HEK293 (cell line): ENCODE data around the gene TTC34.

Experiments
- CTCF ChIA-PET: fragments of 350-600 bp; formaldehyde crosslinking; extraction: SDS; loops from one replicate; lab custom pipeline; 2021; ENCODE audit warnings: antibody characterized with exemption; lab: Yijun Ruan, JAX
- POLR2A ChIA-PET: fragments of 300-600 bp; formaldehyde crosslinking; extraction: SDS; loops from one replicate; lab custom pipeline; 2020; ENCODE audit warnings: antibody characterized with exemption, inconsistent platforms; lab: Yijun Ruan, JAX
- H3K27ac ChIP-seq: fragments of 200-500 bp; sonication (Bioruptor generic); 2 replicates; pipeline ENCODE4 v1.5.1; 2014; ENCODE audit warnings: low read depth, low read length, control low read depth, inconsistent platforms; ENCODE audit errors: extremely low read depth
- H3K36me3 ChIP-seq, 2 experiments: fragments of 200-500 bp in 1 of 2; sonication (Bioruptor generic) in 1 of 2; 1 replicate in 1 of 2; 2 replicates in 1 of 2; pipeline ENCODE4 v1.5.1; 2014 to 2017; ENCODE audit warnings: inconsistent platforms in 2 of 2, low read length in 2 of 2; ENCODE audit not compliant: control insufficient read depth in 2 of 2, insufficient read depth in 1 of 2
- H3K4me1 ChIP-seq: fragments of 200-500 bp; sonication (Bioruptor generic); 2 replicates; pipeline ENCODE4 v1.5.1; 2014; ENCODE audit warnings: mild to moderate bottlenecking, low read length, inconsistent platforms; ENCODE audit not compliant: control insufficient read depth, insufficient read depth
- H3K4me3 ChIP-seq: 2 replicates; pipeline ENCODE4 v1.5.1; 2011; ENCODE audit warnings: low read depth, mild to moderate bottlenecking, control low read depth, low read length, moderate library complexity
- H3K9me3 ChIP-seq: fragments of 200-500 bp; sonication (Bioruptor generic); 2 replicates; pipeline ENCODE4 v1.5.1; 2014; ENCODE audit warnings: low read depth, low read length, inconsistent platforms; ENCODE audit not compliant: control insufficient read depth, insufficient read depth
- ZBTB1 ChIP-seq: fragments of 450-650 bp; formaldehyde crosslinking; IDR thresholded peaks from 2 replicates; pipeline ENCODE4 v1.5.1; 2016; ENCODE audit warnings: missing biosample characterization, missing genetic modification characterization
- ZBTB8A ChIP-seq: fragments of 450-650 bp; formaldehyde crosslinking; IDR thresholded peaks from 2 replicates; pipeline ENCODE4 v1.5.1; 2016; ENCODE audit warnings: missing biosample characterization, missing genetic modification characterization
- ZFP3 ChIP-seq: fragments of 450-650 bp; formaldehyde crosslinking; IDR thresholded peaks from 2 replicates; pipeline ENCODE4 v1.5.1; 2016; ENCODE audit warnings: low read depth, missing biosample characterization, missing genetic modification characterization
- ZIC2 ChIP-seq: fragments of 450-650 bp; formaldehyde crosslinking; IDR thresholded peaks from 2 replicates; pipeline ENCODE4 v1.5.1; 2016; ENCODE audit warnings: missing biosample characterization, missing genetic modification characterization
- ZNF114 ChIP-seq: fragments of 450-650 bp; formaldehyde crosslinking; IDR thresholded peaks from 2 replicates; pipeline ENCODE4 v1.5.0; 2017; ENCODE audit warnings: missing biosample characterization, missing genetic modification characterization
- ZNF155 ChIP-seq: fragments of 450-650 bp; formaldehyde crosslinking; IDR thresholded peaks from 2 replicates; pipeline ENCODE4 v1.5.1; 2016; ENCODE audit warnings: missing biosample characterization, missing genetic modification characterization
- ZNF335 ChIP-seq: fragments of 450-650 bp; formaldehyde crosslinking; conservative IDR thresholded peaks from 2 replicates; pipeline ENCODE4 v1.5.1; 2016; ENCODE audit warnings: missing biosample characterization, missing genetic modification characterization
- ZNF416 ChIP-seq: fragments of 450-650 bp; formaldehyde crosslinking; IDR thresholded peaks from 2 replicates; pipeline ENCODE4 v1.5.1; 2016; ENCODE audit warnings: missing biosample characterization, missing genetic modification characterization
- ZNF623 ChIP-seq: fragments of 450-650 bp; formaldehyde crosslinking; IDR thresholded peaks from 2 replicates; pipeline ENCODE4 v1.5.1; 2016; ENCODE audit warnings: missing biosample characterization, missing genetic modification characterization
- ZNF707 ChIP-seq: fragments of 450-650 bp; formaldehyde crosslinking; IDR thresholded peaks from 2 replicates; pipeline ENCODE4 v1.5.1; 2016; ENCODE audit warnings: missing biosample characterization, missing genetic modification characterization
- ZNF792 ChIP-seq: fragments of 450-650 bp; formaldehyde crosslinking; IDR thresholded peaks from 2 replicates; pipeline ENCODE4 v1.5.1; 2016; ENCODE audit warnings: missing biosample characterization, missing genetic modification characterization
- TF ChIP-seq, protein P1 (sequence below): fragments of 450-650 bp; formaldehyde crosslinking; IDR thresholded peaks from 2 replicates; pipeline ENCODE4 v1.5.1; 2016; ENCODE audit warnings: missing biosample characterization, missing genetic modification characterization
- TF ChIP-seq, protein P2 (sequence below): fragments of 450-650 bp; IDR thresholded peaks from 2 replicates; pipeline ENCODE4 v1.5.1; 2018; ENCODE audit warnings: missing biosample characterization, missing genetic modification characterization
- TF ChIP-seq, protein P3 (sequence below): fragments of 450-650 bp; formaldehyde crosslinking; IDR thresholded peaks from 2 replicates; pipeline ENCODE4 v1.5.1; 2016; ENCODE audit warnings: missing biosample characterization, missing genetic modification characterization
- TF ChIP-seq, protein P4 (sequence below): fragments of 450-650 bp; formaldehyde crosslinking; IDR thresholded peaks from 2 replicates; pipeline ENCODE4 v1.5.1; 2016; ENCODE audit warnings: missing biosample characterization, missing genetic modification characterization
- TF ChIP-seq, protein P5 (sequence below): fragments of 450-650 bp; formaldehyde crosslinking; IDR thresholded peaks from 2 replicates; pipeline ENCODE4 v1.5.1; 2016; ENCODE audit warnings: missing biosample characterization, missing genetic modification characterization, borderline replicate concordance

Gene TTC34

DNA sequence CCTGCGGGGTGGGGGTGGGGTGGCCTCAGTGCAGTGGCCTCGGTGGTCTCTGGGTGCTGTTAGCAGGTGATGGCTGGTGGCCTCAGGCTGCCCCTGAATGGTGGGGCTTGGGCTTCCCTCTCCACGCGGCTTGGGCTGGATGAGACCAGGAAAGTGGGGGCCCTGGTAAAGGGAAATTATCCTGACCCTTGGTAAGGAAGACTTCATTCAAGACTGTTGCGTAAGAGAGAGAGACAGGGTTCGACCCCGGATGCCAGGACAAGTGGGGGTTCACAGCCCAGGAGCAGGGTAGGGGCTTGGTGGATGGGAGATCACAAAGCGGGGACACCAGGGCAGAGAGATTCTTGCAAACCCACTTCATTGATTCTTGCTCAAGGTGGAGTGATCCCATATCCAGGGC, 5.5 kb upstream of the TTC34 start:
- H3K36me3 ChIP-seq: no peaks in the 10 kb centered on the region
- no peak overlapping the region for H3K4me3 ChIP-seq
- no peaks in the 10 kb centered on the region for H3K9me3 ChIP-seq
- CTCF ChIA-PET: interaction anchor here (0.7 kb wide), 1 partner anchor 229 kb away, joined by 3 read pairs; no protein-coding TSS in a partner anchor
- no peaks in the 10 kb centered on the region for H3K4me1 ChIP-seq
- no peak overlapping the region for H3K27ac ChIP-seq
- POLR2A ChIA-PET: no interaction called here
- no peak for TF ChIP-seq ZNF707 (tag by site-specific recombination)
- TF ChIP-seq ZNF792 (tag by site-specific recombination): no peak
- TF ChIP-seq, all 188 proteins: peak for 0

DNA sequence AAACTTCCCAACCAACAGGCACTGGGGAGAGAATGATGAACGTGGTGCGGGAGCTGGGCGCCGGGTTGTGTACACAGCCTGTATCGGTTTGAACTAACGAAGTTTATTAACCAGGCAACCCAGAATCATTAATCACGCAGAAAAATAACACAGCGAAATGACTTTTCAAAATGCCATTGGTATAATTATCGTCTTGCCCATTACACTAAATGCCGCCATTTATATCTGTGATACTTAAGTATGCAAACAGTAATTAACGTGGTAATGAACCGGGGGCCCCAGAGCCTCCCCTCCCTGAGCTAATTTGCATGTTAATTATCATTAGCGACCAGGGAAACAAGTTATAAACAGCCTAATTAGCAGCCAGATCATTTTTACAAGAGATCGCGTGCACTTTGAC, 5.1 kb upstream of the TTC34 start:
- CTCF ChIA-PET: interaction anchor here (0.7 kb wide), 1 partner anchor 229 kb away, joined by 3 read pairs; no protein-coding TSS in a partner anchor
- POLR2A ChIA-PET: no interaction called here
- Histone ChIP-seq H3K4me3 (no peak overlapping the region), H3K36me3 (no peaks in the 10 kb centered on the region), H3K9me3 (no peaks in the 10 kb centered on the region), H3K4me1 (no peaks in the 10 kb centered on the region), H3K27ac (no peak overlapping the region)
- no peak for TF ChIP-seq ZFP3 (tag by site-specific recombination)
- TF ChIP-seq ZNF416 (tag by site-specific recombination): no peak
- TF ChIP-seq, protein P1, sequence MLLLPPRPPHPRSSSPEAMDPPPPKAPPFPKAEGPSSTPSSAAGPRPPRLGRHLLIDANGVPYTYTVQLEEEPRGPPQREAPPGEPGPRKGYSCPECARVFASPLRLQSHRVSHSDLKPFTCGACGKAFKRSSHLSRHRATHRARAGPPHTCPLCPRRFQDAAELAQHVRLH (tag by site-specific recombination): no peak
- TF ChIP-seq ZNF335: no peak
- no peak for TF ChIP-seq ZBTB1 (tag by site-specific recombination)
- TF ChIP-seq ZNF155 (tag by site-specific recombination): no peak
- TF ChIP-seq, protein P2, sequence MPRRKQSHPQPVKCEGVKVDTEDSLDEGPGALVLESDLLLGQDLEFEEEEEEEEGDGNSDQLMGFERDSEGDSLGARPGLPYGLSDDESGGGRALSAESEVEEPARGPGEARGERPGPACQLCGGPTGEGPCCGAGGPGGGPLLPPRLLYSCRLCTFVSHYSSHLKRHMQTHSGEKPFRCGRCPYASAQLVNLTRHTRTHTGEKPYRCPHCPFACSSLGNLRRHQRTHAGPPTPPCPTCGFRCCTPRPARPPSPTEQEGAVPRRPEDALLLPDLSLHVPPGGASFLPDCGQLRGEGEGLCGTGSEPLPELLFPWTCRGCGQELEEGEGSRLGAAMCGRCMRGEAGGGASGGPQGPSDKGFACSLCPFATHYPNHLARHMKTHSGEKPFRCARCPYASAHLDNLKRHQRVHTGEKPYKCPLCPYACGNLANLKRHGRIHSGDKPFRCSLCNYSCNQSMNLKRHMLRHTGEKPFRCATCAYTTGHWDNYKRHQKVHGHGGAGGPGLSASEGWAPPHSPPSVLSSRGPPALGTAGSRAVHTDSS: no peak
- TF ChIP-seq ZNF114 (tag by site-specific recombination): no peak
- TF ChIP-seq ZIC2 (tag by site-specific recombination): no peak
- no peak for TF ChIP-seq ZBTB8A (tag by site-specific recombination)
- TF ChIP-seq, protein P3, sequence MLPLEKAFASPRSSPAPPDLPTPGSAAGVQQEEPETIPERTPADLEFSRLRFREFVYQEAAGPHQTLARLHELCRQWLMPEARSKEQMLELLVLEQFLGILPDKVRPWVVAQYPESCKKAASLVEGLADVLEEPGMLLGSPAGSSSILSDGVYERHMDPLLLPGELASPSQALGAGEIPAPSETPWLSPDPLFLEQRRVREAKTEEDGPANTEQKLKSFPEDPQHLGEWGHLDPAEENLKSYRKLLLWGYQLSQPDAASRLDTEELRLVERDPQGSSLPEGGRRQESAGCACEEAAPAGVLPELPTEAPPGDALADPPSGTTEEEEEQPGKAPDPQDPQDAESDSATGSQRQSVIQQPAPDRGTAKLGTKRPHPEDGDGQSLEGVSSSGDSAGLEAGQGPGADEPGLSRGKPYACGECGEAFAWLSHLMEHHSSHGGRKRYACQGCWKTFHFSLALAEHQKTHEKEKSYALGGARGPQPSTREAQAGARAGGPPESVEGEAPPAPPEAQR (tag by site-specific recombination): no peak
- TF ChIP-seq, protein P4, sequence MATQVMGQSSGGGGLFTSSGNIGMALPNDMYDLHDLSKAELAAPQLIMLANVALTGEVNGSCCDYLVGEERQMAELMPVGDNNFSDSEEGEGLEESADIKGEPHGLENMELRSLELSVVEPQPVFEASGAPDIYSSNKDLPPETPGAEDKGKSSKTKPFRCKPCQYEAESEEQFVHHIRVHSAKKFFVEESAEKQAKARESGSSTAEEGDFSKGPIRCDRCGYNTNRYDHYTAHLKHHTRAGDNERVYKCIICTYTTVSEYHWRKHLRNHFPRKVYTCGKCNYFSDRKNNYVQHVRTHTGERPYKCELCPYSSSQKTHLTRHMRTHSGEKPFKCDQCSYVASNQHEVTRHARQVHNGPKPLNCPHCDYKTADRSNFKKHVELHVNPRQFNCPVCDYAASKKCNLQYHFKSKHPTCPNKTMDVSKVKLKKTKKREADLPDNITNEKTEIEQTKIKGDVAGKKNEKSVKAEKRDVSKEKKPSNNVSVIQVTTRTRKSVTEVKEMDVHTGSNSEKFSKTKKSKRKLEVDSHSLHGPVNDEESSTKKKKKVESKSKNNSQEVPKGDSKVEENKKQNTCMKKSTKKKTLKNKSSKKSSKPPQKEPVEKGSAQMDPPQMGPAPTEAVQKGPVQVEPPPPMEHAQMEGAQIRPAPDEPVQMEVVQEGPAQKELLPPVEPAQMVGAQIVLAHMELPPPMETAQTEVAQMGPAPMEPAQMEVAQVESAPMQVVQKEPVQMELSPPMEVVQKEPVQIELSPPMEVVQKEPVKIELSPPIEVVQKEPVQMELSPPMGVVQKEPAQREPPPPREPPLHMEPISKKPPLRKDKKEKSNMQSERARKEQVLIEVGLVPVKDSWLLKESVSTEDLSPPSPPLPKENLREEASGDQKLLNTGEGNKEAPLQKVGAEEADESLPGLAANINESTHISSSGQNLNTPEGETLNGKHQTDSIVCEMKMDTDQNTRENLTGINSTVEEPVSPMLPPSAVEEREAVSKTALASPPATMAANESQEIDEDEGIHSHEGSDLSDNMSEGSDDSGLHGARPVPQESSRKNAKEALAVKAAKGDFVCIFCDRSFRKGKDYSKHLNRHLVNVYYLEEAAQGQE: no peak

DNA sequence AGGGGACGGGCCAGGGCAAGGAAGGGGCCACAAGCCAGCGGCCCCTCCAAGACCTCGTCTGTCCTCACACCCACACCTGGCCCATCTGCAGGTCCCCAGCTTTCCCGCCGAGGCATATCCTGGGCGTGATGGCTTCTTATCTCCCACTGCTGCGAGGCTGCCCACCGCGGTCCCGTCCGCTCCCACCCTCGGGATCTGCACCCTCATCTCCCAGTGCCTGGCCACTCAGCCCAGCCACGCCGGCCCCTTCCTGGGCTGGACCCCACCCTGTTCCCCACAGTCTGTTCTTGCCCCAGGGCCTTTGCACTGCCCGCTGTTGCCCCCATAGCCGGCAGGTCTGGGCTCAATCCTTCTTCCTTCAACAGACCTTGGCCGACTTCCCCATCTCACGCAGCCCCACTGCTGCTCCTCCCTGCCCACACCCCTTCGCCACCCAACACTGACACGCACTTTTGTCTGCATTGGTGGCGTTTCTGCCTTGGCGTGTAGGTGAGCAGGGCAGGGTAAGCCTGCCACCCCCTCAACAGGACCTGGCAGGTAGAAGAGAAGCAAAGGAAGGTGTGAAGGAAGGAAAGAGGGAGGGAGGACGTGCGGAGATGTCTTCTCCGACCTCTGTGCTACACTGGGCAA, 4.4 kb upstream of the TTC34 start:
- peak; percentile 83 for TF ChIP-seq ZNF623 (tag by site-specific recombination)
- TF ChIP-seq, protein P5, sequence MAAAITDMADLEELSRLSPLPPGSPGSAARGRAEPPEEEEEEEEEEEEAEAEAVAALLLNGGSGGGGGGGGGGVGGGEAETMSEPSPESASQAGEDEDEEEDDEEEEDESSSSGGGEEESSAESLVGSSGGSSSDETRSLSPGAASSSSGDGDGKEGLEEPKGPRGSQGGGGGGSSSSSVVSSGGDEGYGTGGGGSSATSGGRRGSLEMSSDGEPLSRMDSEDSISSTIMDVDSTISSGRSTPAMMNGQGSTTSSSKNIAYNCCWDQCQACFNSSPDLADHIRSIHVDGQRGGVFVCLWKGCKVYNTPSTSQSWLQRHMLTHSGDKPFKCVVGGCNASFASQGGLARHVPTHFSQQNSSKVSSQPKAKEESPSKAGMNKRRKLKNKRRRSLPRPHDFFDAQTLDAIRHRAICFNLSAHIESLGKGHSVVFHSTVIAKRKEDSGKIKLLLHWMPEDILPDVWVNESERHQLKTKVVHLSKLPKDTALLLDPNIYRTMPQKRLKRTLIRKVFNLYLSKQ (tag by site-specific recombination): no peak
- no peaks in the 10 kb centered on the region for H3K9me3 ChIP-seq
- POLR2A ChIA-PET: no interaction called here
- no peaks in the 10 kb centered on the region for H3K36me3 ChIP-seq
- no peak overlapping the region for H3K4me3 ChIP-seq
- CTCF ChIA-PET: no interaction called here
- H3K4me1 ChIP-seq: no peaks in the 10 kb centered on the region
- H3K27ac ChIP-seq: no peak overlapping the region
